ENCODE results near the gene XPR1.
"Not testable (repeated sequence)": the region's sequence is repeated elsewhere in the genome, so short reads cannot be mapped to it uniquely, and the experiment has no call there.

XPR1 gene

DNA sequence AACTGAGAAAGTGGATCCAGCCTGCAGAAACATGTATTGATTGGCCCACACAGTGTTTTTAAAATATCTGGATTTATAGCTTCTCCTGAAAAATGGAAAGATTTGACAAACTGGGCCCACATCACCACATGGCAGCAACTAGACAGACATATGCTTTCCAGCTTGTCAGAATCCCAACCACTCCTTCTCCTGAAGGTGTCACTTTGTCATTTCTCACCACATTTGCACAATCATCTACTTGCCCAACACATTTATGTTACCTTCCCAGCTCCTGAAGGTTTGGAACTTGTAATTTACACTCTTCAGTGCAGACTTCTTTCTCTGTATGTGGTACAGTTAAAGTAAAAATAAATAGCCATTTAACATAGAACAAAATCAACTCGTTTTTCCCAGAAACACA is 154.8 kb downstream of the XPR1 start:
- Histone ChIP-seq H3K27me3 (replicated peaks) (no peaks in the 10 kb centered on the region), H3K36me3 (replicated peaks) (no peaks in the 10 kb centered on the region), H3K4me3 (ENCODE audit: low read depth, low read length) (no peak overlapping the region), H3K27ac (no peak overlapping the region)
- TF ChIP-seq, protein P1, sequence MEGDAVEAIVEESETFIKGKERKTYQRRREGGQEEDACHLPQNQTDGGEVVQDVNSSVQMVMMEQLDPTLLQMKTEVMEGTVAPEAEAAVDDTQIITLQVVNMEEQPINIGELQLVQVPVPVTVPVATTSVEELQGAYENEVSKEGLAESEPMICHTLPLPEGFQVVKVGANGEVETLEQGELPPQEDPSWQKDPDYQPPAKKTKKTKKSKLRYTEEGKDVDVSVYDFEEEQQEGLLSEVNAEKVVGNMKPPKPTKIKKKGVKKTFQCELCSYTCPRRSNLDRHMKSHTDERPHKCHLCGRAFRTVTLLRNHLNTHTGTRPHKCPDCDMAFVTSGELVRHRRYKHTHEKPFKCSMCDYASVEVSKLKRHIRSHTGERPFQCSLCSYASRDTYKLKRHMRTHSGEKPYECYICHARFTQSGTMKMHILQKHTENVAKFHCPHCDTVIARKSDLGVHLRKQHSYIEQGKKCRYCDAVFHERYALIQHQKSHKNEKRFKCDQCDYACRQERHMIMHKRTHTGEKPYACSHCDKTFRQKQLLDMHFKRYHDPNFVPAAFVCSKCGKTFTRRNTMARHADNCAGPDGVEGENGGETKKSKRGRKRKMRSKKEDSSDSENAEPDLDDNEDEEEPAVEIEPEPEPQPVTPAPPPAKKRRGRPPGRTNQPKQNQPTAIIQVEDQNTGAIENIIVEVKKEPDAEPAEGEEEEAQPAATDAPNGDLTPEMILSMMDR (IDR thresholded peaks at IDR 0.05; ENCODE audit: low read depth, low read length, missing control alignments), result no peak
- no peak for DNase-seq
- in situ Hi-C loops (cut with HindIII; ENCODE audit: low pct_ligation_motif_present, low sequenced_read_pairs), result no loop called here

DNA sequence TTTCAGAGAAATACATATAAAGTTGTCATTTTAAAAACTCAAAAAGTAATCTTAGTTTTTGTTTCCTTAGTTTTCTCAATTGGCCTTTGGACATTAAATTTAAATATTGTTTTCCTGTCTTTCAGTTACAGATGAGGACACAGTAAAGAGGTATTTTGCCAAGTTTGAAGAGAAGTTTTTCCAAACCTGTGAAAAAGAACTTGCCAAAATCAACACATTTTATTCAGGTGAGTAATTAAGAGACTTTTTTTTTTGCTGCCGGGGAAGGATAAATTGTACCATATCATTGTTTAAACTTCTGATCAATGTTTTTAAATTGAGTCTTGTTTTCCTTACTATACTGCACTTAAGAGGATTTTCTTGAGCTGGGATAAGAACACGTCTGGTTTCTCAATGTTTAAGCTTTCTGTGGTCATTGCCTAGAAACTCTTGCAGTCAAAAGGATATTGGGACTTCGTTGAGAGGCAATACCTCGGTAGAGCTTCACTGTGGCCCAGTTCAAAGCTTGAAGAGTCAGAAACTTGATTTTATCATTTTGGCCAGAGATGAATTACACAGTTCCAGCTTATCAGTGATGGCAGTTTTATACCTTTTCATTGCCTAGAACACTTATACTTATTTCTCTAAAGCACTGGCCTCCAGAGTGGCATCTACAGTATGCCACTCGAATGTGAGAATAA is 155.9 kb downstream of the XPR1 start:
- in situ Hi-C loops (cut with HindIII; ENCODE audit: low pct_ligation_motif_present, low sequenced_read_pairs), result no loop called here
- Histone ChIP-seq H3K4me3 (ENCODE audit: low read depth, low read length) (no peak overlapping the region), H3K27ac (no peak overlapping the region), H3K27me3 (replicated peaks) (no peaks in the 10 kb centered on the region), H3K36me3 (replicated peaks) (no peaks in the 10 kb centered on the region)
- DNase-seq, result no peak
- TF ChIP-seq, protein P1 (IDR thresholded peaks at IDR 0.05; ENCODE audit: low read depth, low read length, missing control alignments), result no peak

DNA sequence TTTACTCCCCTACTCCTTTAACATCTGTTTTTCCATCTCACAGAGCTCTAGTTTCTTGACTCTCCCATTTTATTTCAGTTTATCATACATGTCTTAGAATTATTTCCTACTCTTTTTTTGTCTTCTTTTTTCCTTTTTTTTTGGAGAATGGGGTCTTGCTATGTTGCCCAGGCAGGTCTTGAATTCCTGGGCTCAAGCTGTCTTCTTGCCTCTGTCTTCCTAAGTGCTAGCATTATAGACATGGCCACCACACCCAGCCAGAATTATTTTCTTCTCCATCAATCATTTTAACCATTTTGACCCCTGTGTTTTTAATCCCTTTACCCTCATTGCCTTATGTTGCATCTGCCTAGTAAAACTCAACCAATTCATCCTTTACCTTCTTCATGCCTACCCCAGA is 157.6 kb downstream of the XPR1 start:
- TF ChIP-seq, protein P1 (IDR thresholded peaks at IDR 0.05; ENCODE audit: low read depth, low read length, missing control alignments), result no peak
- no peak for DNase-seq

DNA sequence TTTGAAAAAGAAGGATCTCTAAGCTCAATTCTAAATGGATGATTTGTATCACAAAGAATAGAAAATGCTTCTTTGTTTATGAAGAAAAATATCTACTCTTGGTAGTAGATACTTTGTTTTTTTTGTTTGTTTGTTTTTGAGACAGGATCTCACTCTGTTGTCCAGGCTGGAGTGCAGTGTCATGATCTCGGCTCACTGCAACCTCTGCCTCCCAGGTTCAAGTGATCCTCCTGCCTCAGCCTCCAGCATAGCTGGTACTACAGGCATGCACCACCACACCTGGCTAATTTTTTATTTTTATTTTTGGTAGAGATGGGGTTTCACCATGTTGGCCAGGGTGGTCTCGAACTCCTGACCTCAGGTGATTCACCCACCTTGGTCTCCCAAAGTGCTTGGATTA is 159.3 kb downstream of the XPR1 start:
- DNase-seq; H3K27me3 ChIP-seq (replicated peaks); H3K36me3 ChIP-seq (replicated peaks); in situ Hi-C loops (cut with HindIII; ENCODE audit: low pct_ligation_motif_present, low sequenced_read_pairs); H3K27ac ChIP-seq; H3K4me3 ChIP-seq (ENCODE audit: low read depth, low read length): not testable (repeated sequence)

More for the DNA sequence above, 157.6 kb downstream of the XPR1 start:
- Histone ChIP-seq H3K27ac (no peak overlapping the region), H3K27me3 (replicated peaks) (no peaks in the 10 kb centered on the region), H3K4me3 (ENCODE audit: low read depth, low read length) (no peak overlapping the region), H3K36me3 (replicated peaks) (no peaks in the 10 kb centered on the region)
- in situ Hi-C loops (cut with HindIII; ENCODE audit: low pct_ligation_motif_present, low sequenced_read_pairs), result no loop called here

DNA sequence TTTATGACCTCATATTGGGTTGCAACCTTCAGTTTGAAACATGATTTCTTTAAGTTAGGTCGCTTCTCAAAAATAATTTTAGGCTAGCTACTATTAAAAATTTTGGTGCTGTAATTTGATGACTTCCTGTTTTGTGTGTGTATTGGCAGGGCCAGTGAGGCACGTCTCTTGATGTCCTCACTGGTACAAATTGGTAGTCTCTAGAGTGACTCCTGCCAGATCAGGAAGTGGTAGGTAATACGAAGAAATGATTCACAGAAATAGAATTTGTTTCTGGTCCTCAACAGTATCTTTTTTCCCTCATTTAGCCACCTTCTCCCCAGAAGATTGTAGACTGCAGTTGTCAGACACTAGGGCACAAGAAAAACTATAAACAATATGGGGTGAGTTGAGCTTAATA is 160.0 kb downstream of the XPR1 start:
- no peaks in the 10 kb centered on the region for H3K27me3 ChIP-seq (replicated peaks)
- in situ Hi-C loops (cut with HindIII; ENCODE audit: low pct_ligation_motif_present, low sequenced_read_pairs), result no loop called here
- TF ChIP-seq, protein P1 (IDR thresholded peaks at IDR 0.05; ENCODE audit: low read depth, low read length, missing control alignments), result no peak
- H3K27ac ChIP-seq, result no peak overlapping the region
- H3K4me3 ChIP-seq (ENCODE audit: low read depth, low read length), result no peak overlapping the region
- DNase-seq, result no peak
- no peaks in the 10 kb centered on the region for H3K36me3 ChIP-seq (replicated peaks)

DNA sequence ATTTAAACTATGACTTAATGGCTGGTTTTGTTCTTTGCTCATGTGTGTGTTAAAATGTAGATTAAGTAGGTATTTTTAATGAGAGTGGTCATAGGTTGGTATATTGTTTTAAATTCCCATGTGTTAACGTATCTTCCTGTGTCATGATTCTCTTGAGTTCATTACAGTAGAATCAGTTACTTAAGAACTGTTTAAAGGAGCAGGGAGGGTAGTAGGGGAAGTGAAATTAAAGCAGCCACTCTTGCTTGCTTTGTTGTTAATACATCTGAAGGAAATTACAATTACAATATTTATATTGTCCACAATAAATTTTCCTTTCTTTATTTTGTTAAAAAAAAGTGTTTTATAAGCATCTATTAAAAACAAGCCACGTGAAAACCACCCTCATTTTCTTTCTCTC is 161.6 kb downstream of the XPR1 start:
- TF ChIP-seq, protein P1 (IDR thresholded peaks at IDR 0.05; ENCODE audit: low read depth, low read length, missing control alignments), result no peak
- no peak overlapping the region for H3K4me3 ChIP-seq (ENCODE audit: low read depth, low read length)
- no peaks in the 10 kb centered on the region for H3K36me3 ChIP-seq (replicated peaks)
- no peak for DNase-seq
- H3K27me3 ChIP-seq (replicated peaks), result no peaks in the 10 kb centered on the region
- H3K27ac ChIP-seq, result no peak overlapping the region
- in situ Hi-C loops (cut with HindIII; ENCODE audit: low pct_ligation_motif_present, low sequenced_read_pairs), result no loop called here
